ENCODE measurements around the gene NUDT15.

- no peak for TF ChIP-seq POLR2A (IDR thresholded peaks at IDR 0.05)
- no peak for TF ChIP-seq CTCF (IDR thresholded peaks at IDR 0.05)
Measured at GRCh38 chr13:47990427-47990826, 47.1 kb upstream of the NUDT15 start.

All from thyroid gland (tissue), 4 donors.